ENCODE data around the gene ASTN1. TPM values are rescaled to one million over a fixed set of nuclear protein-coding genes. Genes with fewer than 3 reads are reported as not detected.

Gene ASTN1
- total RNA-seq, 1 experiment from 2014 or later = 0.42 TPM

DNA sequence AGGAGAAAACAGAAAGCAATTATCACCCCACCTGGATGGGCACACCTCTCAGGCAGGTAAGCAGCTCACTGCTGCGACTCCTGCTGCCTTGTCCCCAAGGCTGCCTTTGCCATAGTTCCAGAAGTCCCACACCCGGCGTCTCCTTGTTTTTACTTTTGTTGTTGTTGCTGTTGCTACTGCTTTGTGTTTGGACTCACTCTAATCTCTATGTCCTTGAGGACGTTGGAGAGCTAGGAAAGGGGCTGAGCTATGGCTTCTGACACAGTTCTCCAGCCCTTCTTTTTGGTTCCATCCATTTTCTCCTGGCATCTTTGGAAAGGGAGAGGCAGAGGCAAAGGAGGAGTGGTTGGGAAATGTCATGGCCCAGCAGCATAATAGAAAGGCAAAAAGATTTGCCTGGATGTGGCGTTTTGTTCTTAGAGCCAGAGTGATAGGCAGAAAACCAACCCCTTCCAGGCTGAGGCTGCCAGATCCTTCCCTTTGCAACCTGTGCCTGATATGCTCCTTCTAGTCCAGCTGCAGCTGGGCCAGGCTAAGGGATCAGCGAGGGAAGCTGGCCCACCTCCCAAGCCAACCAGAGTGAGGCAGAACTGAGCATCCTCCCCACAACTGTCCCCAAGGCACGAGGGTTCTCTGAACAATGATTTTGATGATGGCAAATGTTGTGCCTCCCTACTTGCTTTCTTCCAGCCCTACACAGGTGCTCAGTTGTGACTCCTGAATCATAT, 270.7 kb downstream of the ASTN1 start (continued):
- no peak for TF ChIP-seq EZH2phosphoT487 (IDR thresholded peaks at IDR 0.05; ENCODE audit: borderline replicate concordance)
- TF ChIP-seq EZH2 (IDR thresholded peaks at IDR 0.05) = no peak
- TF ChIP-seq SIN3A (IDR thresholded peaks at IDR 0.05; ENCODE audit: low read depth) = no peak
- no peak for TF ChIP-seq POLR2AphosphoS5 (IDR thresholded peaks at IDR 0.05; ENCODE audit: low read depth, low read length)
- TF ChIP-seq ZFX (IDR thresholded peaks at IDR 0.05) = no peak

DNA sequence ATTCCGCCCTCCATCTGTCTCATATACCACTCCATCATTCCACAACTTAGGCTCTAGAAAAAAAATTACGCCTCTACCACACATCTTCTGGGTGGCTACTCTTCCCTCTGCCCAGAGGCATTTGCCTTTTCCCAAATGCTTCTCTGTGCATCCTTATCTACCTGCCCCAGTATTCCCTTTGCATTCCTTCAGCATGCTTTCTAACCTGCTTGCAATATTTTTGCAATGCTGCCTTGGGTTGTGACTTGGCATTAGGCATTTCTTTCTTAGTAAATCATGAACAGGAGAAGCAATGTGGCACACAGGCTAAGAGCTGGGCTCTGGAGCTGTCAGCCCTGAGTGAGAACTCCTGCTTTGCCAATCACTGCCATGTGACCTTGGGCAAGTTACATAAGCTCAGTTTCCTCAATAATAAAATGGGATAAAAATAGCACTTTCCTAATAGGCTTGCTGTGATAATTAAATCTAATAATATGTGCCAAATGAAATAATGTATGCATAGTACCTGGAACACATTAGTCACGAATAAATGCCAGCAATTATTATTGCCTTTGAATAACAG, 276.0 kb downstream of the ASTN1 start:
- RAD21 ChIA-PET (ENCODE audit: low non-redundant PET in 1 of 2, low total read pairs in 2 of 2, uncharacterized antibody in 2 of 2, unreplicated experiment in 2 of 2) = no interaction called here
- BruUV-seq (replicated peaks) = no TSS peak
- CTCF ChIA-PET = no interaction called here
- POLR2A ChIA-PET = no interaction called here
- no peak overlapping the region for H2AFZ ChIP-seq (ENCODE audit: low read depth, low read length, poor library complexity, severe bottlenecking)
- H3K27me3 ChIP-seq (ENCODE audit: insufficient read depth, low read length) = peaks cover 39% of the 10 kb centered on the region
- H3K4me1 ChIP-seq (ENCODE audit: control insufficient read depth in 1 of 2, insufficient read depth in 2 of 2, low read length in 2 of 2) = no peaks in the 10 kb centered on the region
- no peaks in the 10 kb centered on the region for H3K9me3 ChIP-seq (ENCODE audit: control insufficient read depth in 1 of 2, insufficient read depth in 1 of 2, low read depth in 1 of 2, low read length in 2 of 2)
- no peak overlapping the region for H3K27ac ChIP-seq (ENCODE audit: low read depth, low read length)
- H3K9me2 ChIP-seq (ENCODE audit: insufficient read depth) = no peaks in the 10 kb centered on the region
- H3K36me3 ChIP-seq (ENCODE audit: control insufficient read depth in 1 of 2, insufficient read depth in 2 of 2, low read length in 2 of 2) = no peaks in the 10 kb centered on the region
- H3K9ac ChIP-seq (ENCODE audit: low read length) = no peak overlapping the region
- no peak for ATAC-seq
- H3K4me2 ChIP-seq (ENCODE audit: low read length) = no peak overlapping the region
- intact Hi-C loops (cut with micrococcal nuclease) = no loop called here
- no peaks in the 10 kb centered on the region for H4K20me1 ChIP-seq (ENCODE audit: insufficient read depth)
- no peaks in the 10 kb centered on the region for H3K79me2 ChIP-seq (ENCODE audit: insufficient read depth, low read length)
- DNase-seq (ENCODE audit: low read depth, low spot score) = no peak
- no peak overlapping the region for H3K4me3 ChIP-seq (replicated peaks in 1 of 2; ENCODE audit: low read depth in 1 of 2, low read length in 2 of 2)
- TF ChIP-seq POLR2A (IDR thresholded peaks at IDR 0.05; ENCODE audit: borderline replicate concordance, extremely low read depth, insufficient read depth, insufficient read length) = no peak
- TF ChIP-seq EGR1 (IDR thresholded peaks at IDR 0.05; ENCODE audit: low read depth) = no peak
- TF ChIP-seq ZNF274 (IDR thresholded peaks at IDR 0.05; ENCODE audit: low read depth, low read length) = no peak
- no peak for TF ChIP-seq POLR2AphosphoS5 (IDR thresholded peaks at IDR 0.05; ENCODE audit: low read depth, low read length)
- TF ChIP-seq YY1 (IDR thresholded peaks at IDR 0.05; ENCODE audit: extremely low read depth, insufficient replicate concordance, low read depth, low read length) = no peak
- no peak for TF ChIP-seq ZBTB33 (IDR thresholded peaks at IDR 0.05; ENCODE audit: extremely low read depth, insufficient replicate concordance, low read length)
- no peak for TF ChIP-seq CTCF (IDR thresholded peaks at IDR 0.05 in 2 of 3, conservative IDR thresholded peaks at IDR 0.05 in 1 of 3; ENCODE audit: borderline replicate concordance in 1 of 3, insufficient read depth in 1 of 3, low read depth in 2 of 3, low read length in 2 of 3)
- no peak for TF ChIP-seq CBX3 (IDR thresholded peaks at IDR 0.05; ENCODE audit: low read depth)
- no peak for TF ChIP-seq ELF1 (IDR thresholded peaks at IDR 0.05; ENCODE audit: borderline replicate concordance, low read depth)
- no peak for TF ChIP-seq ATF3 (IDR thresholded peaks at IDR 0.05)
- TF ChIP-seq SIN3A (IDR thresholded peaks at IDR 0.05; ENCODE audit: low read depth) = no peak
- TF ChIP-seq JUND (IDR thresholded peaks at IDR 0.05) = no peak
- TF ChIP-seq ZFX (IDR thresholded peaks at IDR 0.05) = no peak
- TF ChIP-seq CEBPB (IDR thresholded peaks at IDR 0.05; ENCODE audit: low read depth) = no peak
- TF ChIP-seq TCF7L2 (IDR thresholded peaks at IDR 0.05; ENCODE audit: borderline replicate concordance, extremely low read depth, insufficient read depth, insufficient read length) = no peak

Data from HCT116 (cell line).